ENCODE results near the gene ATIC. TPM values are rescaled to one million over a fixed set of nuclear protein-coding genes. Genes with fewer than 3 reads are reported as not detected.

ATIC gene
- total RNA-seq, 4 donors from 2014 or later, result 34.5 to 69.5 (median 41.3) TPM

DNA sequence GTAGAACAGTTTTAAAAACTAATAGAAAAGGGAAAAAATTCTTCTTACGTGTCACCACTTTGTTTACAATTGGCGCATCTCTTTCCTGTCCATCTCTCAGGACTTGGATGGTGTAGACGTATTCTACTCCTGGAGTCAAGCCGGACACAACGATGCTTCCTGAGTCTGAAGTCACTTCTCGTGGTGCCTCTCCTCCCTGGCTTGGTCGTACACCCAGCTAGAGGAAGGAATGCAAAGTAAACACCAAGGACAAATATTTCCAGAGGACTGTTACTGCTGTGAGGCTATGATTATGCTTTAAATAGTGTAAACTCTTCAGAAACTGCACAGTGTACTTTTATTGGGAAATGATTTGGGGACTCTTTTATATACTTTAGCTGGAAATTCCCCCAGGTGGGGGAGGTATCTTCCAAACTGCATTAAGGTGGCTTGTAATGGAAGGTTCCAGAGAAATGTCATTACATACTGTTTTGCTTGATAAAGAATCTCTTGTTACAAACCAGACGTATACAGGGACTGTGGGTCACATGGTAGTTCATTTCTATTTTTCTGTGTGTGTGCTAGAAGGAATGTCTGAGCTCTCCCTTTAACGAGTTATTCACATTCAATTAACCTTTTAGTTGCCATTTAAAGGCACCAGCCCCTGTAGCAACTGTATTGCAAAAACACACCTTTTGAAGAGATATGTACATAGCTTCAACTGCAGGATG lies 85.9 kb downstream of the ATIC start:
- Histone ChIP-seq H3K36me3 (peaks cover 0 to 21% (median 0%) of the 10 kb centered on the region in 3 donors), H3K27ac (peak overlapping the region in 1 of 4 donors; percentile 9)
- no peak for DNase-seq

DNA sequence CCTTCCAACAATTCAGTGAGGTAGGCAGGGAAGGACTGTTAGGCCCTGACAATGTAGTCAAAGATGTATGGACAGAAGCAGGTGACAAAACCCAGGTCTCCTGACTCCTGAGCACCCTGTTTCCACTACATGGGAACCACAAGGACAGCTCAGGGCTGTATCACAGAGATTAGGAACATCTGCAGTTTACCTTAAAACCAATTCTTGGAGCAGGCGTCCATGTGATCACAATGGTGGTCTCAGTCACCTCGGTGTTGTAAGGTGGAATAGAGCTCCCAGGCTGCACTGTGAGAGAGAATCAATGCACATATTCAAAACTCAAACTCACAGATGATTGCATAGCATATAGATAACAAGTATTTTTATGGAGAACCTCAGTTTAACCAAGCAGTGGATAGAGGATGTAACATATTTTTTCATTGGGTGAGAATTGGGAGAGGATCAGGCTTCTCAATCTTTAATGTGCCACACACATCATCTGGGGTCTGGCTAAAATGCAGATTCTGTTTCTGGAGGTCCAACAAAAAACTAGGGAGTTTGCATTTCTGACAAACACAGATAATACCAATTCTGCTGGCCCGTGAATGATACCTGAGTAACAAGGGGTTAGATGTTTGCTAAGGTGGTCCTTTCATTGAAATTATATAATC lies 87.3 kb downstream of the ATIC start:
- H3K9me3 ChIP-seq, result no peaks in the 10 kb centered on the region
- no peak overlapping the region for H3K27ac ChIP-seq
- no peak overlapping the region for H3K4me3 ChIP-seq
- H3K36me3 ChIP-seq, result peaks cover 0 to 14% (median 0%) of the 10 kb centered on the region in 3 donors
- TF ChIP-seq, protein P1, sequence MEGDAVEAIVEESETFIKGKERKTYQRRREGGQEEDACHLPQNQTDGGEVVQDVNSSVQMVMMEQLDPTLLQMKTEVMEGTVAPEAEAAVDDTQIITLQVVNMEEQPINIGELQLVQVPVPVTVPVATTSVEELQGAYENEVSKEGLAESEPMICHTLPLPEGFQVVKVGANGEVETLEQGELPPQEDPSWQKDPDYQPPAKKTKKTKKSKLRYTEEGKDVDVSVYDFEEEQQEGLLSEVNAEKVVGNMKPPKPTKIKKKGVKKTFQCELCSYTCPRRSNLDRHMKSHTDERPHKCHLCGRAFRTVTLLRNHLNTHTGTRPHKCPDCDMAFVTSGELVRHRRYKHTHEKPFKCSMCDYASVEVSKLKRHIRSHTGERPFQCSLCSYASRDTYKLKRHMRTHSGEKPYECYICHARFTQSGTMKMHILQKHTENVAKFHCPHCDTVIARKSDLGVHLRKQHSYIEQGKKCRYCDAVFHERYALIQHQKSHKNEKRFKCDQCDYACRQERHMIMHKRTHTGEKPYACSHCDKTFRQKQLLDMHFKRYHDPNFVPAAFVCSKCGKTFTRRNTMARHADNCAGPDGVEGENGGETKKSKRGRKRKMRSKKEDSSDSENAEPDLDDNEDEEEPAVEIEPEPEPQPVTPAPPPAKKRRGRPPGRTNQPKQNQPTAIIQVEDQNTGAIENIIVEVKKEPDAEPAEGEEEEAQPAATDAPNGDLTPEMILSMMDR (IDR thresholded peaks at IDR 0.05), result no peak
- TF ChIP-seq POLR2A (IDR thresholded peaks at IDR 0.05), result no peak
- H3K27me3 ChIP-seq, result no peaks in the 10 kb centered on the region
- DNase-seq, result no peak
- no peaks in the 10 kb centered on the region for H3K4me1 ChIP-seq

More for the DNA sequence above, 85.9 kb downstream of the ATIC start:
- no peaks in the 10 kb centered on the region for H3K27me3 ChIP-seq
- TF ChIP-seq POLR2A (IDR thresholded peaks at IDR 0.05), result no peak
- TF ChIP-seq, protein P1 (IDR thresholded peaks at IDR 0.05), result no peak
- no peak overlapping the region for H3K4me3 ChIP-seq
- H3K4me1 ChIP-seq, result no peaks in the 10 kb centered on the region
- no peaks in the 10 kb centered on the region for H3K9me3 ChIP-seq

Other genes starting within 250 kb of the ATIC start
- gene ABCA12, start 173.4 kb upstream of the ATIC start, total RNA-seq, result not detected
- gene FN1, start 124.0 kb downstream of the ATIC start, total RNA-seq, result 100 to 1,000 TPM in 1 of 4 donors, 10 to 100 TPM in 3; 28.0 to 152 (median 72.8) TPM

All from Peyer's patch (tissue), 4 donors.